AG09309 (cell line): ENCODE data around the gene BSG.

Source experiments
- DNase-seq: peaks from one replicate; pipeline ENCODE4 v3.0.0-alpha.2; 2010; ENCODE audit warnings: low read depth
- H3K4me3 ChIP-seq: 2 replicates; pipeline ENCODE4 v1.5.1; 2011; ENCODE audit warnings: mild to moderate bottlenecking, low read depth, low read length, moderate library complexity; ENCODE audit not compliant: control insufficient read depth
- TF ChIP-seq, protein P1 (sequence below): IDR thresholded peaks from 2 replicates; pipeline ENCODE4 v1.5.1; 2011; ENCODE audit warnings: mild to moderate bottlenecking, low read depth, low read length, inconsistent platforms; ENCODE audit not compliant: insufficient read depth, control insufficient read depth; ENCODE audit errors: missing control alignments

BSG gene

DNA sequence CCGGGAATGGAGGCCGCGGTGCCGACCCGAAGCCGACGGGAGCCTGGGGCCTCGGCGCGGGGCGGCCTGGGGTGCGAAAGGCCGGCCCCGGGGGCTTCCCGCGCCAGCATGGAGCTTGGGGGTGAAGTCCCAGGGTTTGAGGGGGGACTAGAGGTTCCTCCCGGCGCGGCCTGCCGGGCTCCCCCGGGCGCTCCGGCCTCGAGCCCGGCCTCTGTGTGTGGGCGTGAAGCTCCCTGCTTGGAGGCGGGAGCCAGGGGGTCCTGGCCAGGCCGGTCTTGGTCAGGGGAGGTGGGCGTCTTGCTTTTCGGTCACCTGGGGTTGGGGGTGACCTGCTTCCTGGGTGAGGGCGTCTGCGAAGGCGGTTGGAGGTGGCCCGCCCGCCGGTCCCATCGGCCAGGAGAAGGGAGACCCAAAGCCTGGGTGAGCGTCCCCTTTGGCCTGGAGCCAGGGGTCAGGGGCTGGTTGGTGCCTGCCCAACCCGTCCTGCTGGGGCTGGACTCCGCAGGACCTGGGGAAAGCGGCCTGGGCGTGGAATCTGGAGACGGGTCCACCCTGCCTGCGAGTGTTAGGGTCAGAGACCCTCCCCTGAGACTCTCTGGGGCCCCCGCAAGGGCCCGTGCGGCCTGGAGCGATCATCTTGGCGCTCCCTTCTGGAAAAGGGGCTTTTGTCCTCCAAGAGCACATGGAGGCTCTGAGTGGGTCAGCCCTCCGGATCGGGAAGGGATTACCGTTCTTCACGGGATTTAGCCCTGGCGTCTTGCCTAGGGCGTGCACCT is 535 bp downstream of the BSG start:
- TF ChIP-seq, protein P1, sequence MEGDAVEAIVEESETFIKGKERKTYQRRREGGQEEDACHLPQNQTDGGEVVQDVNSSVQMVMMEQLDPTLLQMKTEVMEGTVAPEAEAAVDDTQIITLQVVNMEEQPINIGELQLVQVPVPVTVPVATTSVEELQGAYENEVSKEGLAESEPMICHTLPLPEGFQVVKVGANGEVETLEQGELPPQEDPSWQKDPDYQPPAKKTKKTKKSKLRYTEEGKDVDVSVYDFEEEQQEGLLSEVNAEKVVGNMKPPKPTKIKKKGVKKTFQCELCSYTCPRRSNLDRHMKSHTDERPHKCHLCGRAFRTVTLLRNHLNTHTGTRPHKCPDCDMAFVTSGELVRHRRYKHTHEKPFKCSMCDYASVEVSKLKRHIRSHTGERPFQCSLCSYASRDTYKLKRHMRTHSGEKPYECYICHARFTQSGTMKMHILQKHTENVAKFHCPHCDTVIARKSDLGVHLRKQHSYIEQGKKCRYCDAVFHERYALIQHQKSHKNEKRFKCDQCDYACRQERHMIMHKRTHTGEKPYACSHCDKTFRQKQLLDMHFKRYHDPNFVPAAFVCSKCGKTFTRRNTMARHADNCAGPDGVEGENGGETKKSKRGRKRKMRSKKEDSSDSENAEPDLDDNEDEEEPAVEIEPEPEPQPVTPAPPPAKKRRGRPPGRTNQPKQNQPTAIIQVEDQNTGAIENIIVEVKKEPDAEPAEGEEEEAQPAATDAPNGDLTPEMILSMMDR, result no peak
- no peak for DNase-seq
- H3K4me3 ChIP-seq, result peak overlapping the region; percentile 96

DNA sequence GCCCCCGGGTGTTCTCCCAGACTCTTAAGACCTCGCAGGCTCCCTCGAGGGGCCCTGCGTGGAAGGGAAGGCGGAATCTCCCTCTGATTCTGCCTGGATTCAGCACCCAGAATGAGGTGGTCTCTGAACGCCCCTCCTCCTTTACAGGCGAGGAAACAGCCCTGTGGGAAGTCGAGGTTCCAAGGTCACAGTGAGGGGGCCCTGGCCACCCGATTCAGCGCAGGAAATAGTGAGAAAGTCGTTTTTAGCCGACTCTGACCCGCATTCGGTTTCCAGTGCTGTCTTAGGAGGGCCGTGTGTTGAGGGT is 1.1 kb downstream of the BSG start:
- TF ChIP-seq, protein P1, result no peak
- peak overlapping the region; percentile 96 for H3K4me3 ChIP-seq
- no peak for DNase-seq

DNA sequence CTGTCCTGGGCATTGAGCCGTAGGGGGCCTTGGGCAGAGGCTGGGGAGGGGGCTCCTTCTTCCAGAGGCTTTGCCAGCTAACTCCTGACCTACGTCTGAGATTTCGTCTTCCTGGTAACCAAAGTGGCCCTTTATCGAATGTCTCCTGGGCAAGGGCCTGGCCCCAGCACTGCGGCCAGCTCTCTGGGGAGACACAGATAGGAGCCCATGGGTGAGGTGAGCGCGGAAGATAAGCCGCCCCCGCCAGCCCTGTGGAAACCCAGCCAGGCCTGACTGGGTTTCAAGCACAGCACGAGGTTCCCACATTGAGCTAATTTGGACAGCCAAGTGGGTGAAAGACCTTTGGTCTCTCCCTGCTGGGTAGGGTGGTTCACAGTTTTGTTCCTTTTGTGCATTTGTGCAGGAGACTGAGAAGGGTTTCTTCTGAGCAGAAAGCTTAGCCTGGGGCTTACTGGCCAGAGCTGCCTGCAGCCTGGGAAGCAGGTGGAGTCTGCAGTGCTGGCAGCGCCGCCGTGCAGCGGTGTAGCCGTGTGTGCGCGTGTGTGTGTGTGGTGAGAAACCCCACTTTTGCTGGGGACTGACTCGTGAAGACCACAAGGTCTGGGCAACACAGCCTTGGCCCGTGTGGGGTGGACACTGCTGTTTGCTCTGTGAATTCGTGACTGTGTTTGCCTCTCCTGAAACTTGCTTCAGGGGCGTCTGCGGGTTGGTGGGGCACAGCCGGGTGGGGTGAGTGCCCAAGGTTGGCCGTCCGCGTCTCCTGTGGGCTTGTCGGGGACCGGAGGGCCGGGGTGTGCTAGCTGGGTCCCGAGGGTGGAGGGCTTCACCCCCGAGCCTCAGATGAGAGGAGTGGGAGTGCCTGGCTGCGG is 2.5 kb downstream of the BSG start:
- TF ChIP-seq, protein P1, result no peak
- H3K4me3 ChIP-seq, result peak overlapping the region; percentile 19
- DNase-seq, result no peak

DNA sequence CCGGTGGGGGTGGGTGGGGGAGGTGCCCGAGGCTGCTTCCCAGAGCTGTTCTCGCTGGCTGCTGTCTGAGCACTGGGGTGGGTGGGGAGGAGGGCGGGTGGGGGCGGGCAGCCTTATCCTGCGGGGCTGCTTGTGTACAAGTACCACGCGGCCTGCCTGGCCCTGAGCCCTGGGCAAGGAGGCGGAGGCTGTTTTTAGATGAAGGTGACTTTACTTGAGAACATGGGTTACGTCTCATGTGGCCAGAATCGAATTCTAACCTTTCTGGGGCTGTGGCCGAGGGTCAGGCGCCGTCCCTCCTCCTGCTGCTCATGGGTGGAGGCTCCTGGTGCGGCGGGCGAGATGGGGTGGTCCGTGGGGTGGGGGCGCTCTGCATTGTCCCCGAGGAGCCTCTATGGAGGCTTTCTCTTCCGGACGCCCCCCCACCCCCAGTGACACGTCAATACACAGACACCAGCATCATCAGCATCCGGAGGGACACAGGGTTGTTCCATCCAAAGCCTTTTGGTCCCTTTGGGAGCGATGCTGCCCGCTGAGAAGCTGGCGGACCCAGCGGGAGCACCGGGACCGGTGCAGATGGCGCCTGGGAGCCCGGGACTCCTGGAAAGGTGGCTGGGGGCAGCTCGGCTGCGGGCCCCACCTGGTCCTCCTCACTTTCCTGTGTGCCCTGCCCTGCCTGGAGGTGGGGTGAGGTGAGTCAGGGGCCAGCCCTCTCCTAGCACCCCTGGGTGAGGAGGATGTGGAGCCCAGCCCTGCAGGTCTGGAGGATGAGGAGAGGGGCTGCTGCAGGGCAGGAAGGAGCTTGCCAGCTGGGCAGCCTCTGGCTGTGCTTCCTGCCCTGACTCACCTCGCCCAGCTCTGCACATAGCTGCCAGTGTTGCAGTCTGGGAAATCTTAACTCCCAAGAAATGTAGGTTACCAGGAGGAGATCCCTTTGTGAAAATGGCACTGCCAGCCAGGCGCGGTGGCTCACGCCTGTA is 3.4 kb downstream of the BSG start:
- TF ChIP-seq, protein P1, result no peak
- no peak for DNase-seq
- peak overlapping the region; percentile 19; the same call in 1 of the 2 replicates for H3K4me3 ChIP-seq

DNA sequence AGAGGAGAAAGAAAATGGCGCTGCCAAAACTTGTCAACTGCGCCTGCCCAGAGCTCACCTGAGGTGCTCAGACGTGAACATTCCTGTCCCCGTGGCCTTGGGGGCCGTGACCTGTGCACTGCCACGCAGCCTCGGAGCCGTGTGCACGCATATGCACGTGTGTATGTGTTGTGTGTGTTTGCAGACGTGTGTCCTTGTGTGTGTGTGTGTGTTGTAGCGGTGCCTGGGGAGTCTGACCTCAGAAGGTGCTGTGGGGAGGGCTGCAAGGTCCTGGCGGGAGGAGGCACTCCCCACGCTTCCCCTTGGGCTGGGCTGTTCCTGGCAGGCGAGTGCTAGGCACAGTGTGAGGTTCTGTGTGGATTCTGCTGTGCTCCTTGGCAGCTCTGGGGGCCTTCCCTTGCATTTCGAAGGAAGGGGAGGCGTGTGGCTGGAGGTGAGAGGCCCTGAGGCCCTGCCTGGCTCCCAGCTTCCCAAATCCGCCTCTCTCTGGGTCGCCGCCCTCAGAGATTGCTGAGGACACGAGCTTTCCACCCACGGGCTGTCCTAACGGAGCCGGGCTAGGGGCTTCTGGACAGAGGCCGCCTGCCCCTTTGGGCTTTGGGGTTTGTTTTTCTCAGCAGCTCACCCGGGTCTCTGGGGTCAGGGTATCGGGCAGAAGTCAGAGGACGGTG is 4.5 kb downstream of the BSG start:
- TF ChIP-seq, protein P1, result no peak
- no peak for DNase-seq
- H3K4me3 ChIP-seq, result no peak overlapping the region
